DMS53 (cell line): ENCODE data around the gene ADAT1.
"Not testable (repeated sequence)": the region's sequence is repeated elsewhere in the genome, so short reads cannot be mapped to it uniquely, and the experiment has no call there.

Experiments used
- DNase-seq: peaks from one replicate; lab custom pipeline; 2025; lab: John Stamatoyannopoulos, UW

ADAT1 gene

GRCh38 chr16:75620326-75621169, 2.5 kb downstream of the ADAT1 start:
- no peak for DNase-seq

- DNase-seq, result no peak
Measured at GRCh38 chr16:75618780-75619179, 4.3 kb downstream of the ADAT1 start.

GRCh38 chr16:75617121-75617520, 6.0 kb downstream of the ADAT1 start:
- DNase-seq, result no peak

GRCh38 chr16:75616521-75617010, 6.5 kb downstream of the ADAT1 start:
- DNase-seq, result no peak

- DNase-seq, result no peak
Measured at GRCh38 chr16:75615619-75616018, 7.5 kb downstream of the ADAT1 start.

GRCh38 chr16:75614066-75614897, 8.8 kb downstream of the ADAT1 start:
- DNase-seq, result no peak

GRCh38 chr16:75606507-75606906, 16.6 kb downstream of the ADAT1 start:
- DNase-seq, result no peak

- DNase-seq, result no peak
Measured at GRCh38 chr16:75603241-75603640, 19.8 kb downstream of the ADAT1 start.

GRCh38 chr16:75599452-75600277, 23.4 kb downstream of the ADAT1 start:
- DNase-seq, result no peak

GRCh38 chr16:75593825-75594820, 29.0 kb downstream of the ADAT1 start:
- DNase-seq, result peak; percentile 85

GRCh38 chr16:75593308-75593707, 29.8 kb downstream of the ADAT1 start:
- no peak for DNase-seq

GRCh38 chr16:75591927-75592326, 31.2 kb downstream of the ADAT1 start:
- DNase-seq, result not testable (repeated sequence)

GRCh38 chr16:75590920-75591843, 31.9 kb downstream of the ADAT1 start:
- DNase-seq, result no peak

GRCh38 chr16:75589306-75589705, 33.8 kb downstream of the ADAT1 start:
- DNase-seq, result no peak

GRCh38 chr16:75588716-75589115, 34.4 kb downstream of the ADAT1 start:
- no peak for DNase-seq

GRCh38 chr16:75584108-75584507, 39.0 kb downstream of the ADAT1 start:
- DNase-seq, result no peak

GRCh38 chr16:75579281-75579834, 43.7 kb downstream of the ADAT1 start:
- DNase-seq, result no peak

- no peak for DNase-seq
Measured at GRCh38 chr16:75578725-75579124, 44.4 kb downstream of the ADAT1 start.

GRCh38 chr16:75578212-75578611, 44.9 kb downstream of the ADAT1 start:
- no peak for DNase-seq
